GM18867 (cell line): Measurements from ENCODE around the gene UBAC2.

ENCODE experiments used
- ATAC-seq: cut with Tn5 transposase; IDR thresholded peaks from one replicate; pipeline ENCODE4 v1.9.1; 2021; ENCODE audit warnings: mild to moderate bottlenecking, moderate library complexity; ENCODE audit not compliant: unreplicated experiment

UBAC2 gene

GRCh38 chr13:99352351-99353245, 151.9 kb downstream of the UBAC2 start:
- no peak for ATAC-seq

GRCh38 chr13:99353246-99353600, 152.6 kb downstream of the UBAC2 start:
- ATAC-seq = no peak

GRCh38 chr13:99353836-99354235, 153.2 kb downstream of the UBAC2 start:
- no peak for ATAC-seq

- ATAC-seq = no peak
Measured at GRCh38 chr13:99354371-99354951, 153.8 kb downstream of the UBAC2 start.

DNA sequence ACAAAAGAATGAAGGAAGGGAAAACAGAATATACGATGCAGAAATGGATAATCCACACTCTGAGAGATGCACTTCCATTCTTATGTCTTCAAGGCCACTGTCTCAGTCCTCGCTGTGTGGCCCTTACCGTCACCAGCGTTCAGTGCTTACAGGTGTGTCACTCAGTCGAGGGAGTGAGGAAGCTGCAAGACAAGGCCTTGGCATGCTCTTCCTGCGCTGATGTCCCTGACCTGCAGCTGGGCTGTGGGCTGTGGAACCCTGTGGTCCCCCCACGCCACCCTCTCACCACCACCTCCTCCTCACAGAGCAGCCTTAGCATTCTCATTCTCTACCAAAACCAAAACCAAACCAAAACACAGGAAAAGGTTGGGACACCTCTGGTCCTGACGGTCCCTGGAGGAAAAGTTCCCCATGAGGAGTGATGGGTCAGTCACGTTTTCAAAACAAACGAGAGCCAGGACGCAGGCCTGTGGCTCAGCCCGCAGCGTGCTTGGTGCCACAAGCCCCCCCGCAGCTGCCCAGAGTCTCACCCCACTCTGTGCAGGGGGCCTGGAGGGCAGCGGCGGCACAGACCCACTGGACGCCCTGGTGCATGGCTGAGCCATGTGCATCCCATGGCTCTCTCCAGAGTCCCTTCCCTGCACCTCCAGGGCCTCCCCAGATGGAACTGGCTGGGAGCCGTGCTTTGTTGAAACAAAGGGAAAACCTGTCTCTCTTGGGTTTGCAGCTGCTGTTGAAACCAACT, 154.8 kb downstream of the UBAC2 start:
- no peak for ATAC-seq

DNA sequence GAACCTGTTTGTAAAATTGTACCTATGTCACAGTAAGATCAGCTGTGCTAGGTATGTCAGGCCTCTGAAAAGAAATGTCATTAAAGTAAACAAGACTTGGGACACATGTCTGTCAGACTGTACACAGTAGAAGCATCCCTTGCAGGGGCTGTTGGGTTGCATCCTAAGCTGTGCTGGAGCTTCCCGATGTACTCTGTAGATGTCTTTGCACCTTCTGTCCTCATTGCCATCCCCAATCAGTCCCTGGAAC, 155.3 kb downstream of the UBAC2 start:
- ATAC-seq = no peak

DNA sequence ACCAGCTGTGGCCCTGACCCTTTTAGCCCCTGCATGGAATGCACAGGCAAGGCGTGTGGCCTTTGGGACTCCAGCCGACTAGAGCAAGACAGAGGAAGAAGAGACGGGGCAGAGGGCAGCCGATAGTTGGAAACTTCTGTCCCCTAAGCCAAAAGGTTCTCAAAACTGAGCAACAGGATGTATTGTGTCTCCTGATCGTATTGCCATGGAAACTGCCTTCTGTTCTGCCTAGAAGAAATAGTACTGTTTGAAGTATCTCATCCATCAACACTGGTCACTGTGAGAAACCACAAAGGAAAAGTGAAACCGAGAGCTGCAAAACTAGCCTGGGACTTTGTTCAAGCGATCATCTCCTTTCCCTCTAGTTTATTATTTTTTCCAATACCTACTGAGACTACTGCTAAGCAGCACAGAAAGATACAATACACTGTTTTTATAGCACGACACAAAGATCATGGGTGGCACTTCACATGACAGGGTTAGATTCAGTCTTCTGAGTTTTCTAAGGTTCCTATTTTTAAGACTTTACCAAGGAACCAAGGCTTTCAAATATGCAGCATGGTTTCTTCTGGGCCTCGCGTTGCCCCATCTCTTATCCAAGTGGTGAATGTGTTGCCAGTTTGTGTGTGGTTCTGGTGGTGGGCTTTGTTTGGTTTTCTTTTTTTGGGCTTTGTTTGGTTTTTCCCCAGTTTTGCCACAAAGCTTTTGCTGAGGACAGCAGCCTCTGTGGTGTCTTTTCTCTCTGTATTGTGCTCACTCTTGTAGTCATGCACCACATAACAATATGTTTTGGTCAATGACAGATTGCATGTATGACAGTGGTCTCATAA, 155.8 kb downstream of the UBAC2 start:
- peak; percentile 72 for ATAC-seq

GRCh38 chr13:99357131-99357596, 156.5 kb downstream of the UBAC2 start:
- peak; percentile 36 for ATAC-seq

- no peak for ATAC-seq
Measured at GRCh38 chr13:99357941-99358340, 157.3 kb downstream of the UBAC2 start.

GRCh38 chr13:99359528-99359927, 158.9 kb downstream of the UBAC2 start:
- no peak for ATAC-seq

- ATAC-seq = no peak
Measured at GRCh38 chr13:99360696-99361095, 160.0 kb downstream of the UBAC2 start.

GRCh38 chr13:99361197-99361596, 160.5 kb downstream of the UBAC2 start:
- ATAC-seq = no peak

- no peak for ATAC-seq
Measured at GRCh38 chr13:99362362-99362761, 161.7 kb downstream of the UBAC2 start.

DNA sequence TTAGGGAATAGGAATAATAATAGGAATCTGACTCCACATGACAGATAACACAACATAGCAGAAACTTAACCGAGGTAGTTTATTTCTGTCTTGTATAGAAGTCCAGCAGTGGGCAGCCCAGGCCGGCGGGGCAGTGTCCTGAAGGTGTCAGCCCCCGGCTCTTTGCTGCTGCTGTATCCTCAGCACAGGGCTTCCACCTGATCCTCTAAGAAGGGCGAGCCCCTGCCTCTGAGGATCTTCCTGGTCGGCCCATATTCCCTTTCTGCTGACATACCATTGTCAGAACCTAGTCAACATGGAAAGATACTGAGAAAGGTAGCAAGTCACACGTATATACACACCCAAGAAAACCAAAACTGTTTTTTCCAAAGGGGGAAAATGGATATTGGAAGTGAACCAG, 162.7 kb downstream of the UBAC2 start:
- no peak for ATAC-seq

DNA sequence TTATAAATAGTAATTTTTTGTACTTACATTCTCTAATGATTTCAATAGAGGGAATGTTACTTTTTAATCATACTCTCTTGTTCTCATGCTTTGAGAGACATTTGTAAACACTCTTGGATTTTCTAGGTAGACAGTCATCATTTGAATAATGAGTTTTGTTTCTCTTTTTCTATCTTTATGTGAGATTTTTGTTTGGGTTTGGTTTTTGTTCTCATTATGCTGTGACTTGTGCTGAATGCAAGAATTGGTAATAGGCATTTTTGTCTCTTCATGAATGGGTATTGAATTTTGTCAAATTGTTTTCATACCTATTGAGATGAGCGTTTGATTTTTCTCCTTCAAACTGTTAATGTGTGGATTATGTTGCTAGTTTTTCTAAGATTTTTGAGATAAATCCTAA, 163.3 kb downstream of the UBAC2 start:
- ATAC-seq = peak; percentile 61

DNA sequence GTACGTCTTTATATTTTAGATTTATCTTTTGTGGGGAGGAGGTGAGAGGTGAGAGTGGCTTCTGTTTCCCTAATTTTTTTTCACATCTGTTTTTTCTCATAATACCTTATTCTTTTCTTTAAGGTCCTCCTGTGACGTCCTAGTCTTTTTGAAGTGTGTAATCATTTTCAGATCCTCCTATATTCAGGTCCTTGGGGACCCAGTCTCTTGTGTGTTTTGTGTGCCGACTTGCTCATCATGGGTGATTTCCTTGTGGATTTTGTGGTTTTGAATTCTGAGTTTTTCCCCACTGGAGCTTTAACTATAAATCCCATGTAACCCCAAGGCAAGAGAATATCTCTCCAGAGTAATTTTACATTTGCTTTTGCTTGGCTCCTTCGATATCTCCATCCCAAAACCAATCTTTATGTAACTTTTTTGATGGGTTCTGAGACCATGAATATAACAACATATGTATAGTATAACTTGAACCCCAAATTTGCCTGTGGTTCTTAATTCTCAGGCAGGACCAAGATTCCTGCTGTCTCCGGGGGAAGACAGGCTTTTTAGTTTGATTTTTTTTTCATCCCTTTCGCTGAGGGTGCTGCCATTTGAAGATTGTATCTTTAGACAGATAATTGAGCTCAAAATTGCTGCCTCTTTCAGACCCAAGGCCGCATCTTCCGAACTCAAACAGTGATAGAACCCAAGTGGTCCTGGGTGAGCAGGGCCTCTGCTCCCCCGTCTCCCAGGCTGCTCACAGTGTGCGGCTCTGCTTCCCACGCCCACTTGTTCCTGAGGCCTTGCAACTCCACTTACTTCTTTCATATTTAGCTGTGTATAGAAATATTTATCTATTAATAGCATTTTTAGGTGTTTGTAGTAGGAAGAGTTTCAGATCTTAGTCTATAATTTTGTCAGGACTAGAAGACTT, 165.7 kb downstream of the UBAC2 start:
- ATAC-seq = no peak

GRCh38 chr13:99367106-99367616, 166.5 kb downstream of the UBAC2 start:
- no peak for ATAC-seq

DNA sequence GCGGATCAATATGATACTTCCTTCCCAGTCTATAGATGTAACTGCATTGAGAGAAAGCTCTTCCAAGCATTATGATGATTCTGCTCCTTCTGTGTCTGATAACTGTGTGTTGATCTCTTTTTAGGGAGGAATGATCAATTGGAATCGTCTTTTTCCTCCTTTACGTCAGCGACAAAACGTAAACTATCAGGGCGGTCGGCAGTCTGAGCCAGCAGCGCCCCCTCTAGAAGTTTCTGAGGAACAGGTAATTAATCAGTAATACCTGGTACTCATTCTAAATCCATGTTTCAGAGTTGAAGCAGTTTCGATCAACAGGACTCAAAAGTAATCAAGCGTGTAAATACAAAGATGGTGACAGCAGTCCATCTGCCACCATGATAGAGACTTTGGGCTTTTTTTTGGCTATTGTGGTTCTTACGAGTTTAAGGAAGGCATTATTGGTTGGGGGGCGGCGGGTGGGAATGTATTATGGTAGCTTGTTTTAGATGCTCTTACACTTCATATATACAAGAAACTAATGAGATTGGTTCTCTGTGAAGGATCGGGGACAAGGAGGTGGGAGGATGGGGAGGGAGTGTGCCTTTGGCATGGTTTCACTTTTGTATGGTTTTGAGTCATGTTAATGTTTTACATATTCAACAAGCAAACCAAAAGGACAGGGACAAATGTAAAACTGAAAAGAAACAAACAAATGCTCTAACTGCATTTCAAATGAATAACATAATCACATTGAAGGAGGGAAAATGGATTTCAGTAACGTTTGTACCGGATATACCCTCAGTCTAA, 167.2 kb downstream of the UBAC2 start:
- ATAC-seq = no peak
